Common myeloid progenitor, CD34-positive (primary cell): ENCODE results near the gene CLSTN2.

Experiments used
- CTCF ChIA-PET: fragments of 350-600 bp; sonication (Branson Sonifier 250); formaldehyde crosslinking; loops from one replicate; lab custom pipeline; 2021; ENCODE audit warnings: antibody characterized with exemption; lab: Charles Lee
- POLR2A ChIA-PET: fragments of 350-600 bp; sonication (Branson Sonifier 250); formaldehyde crosslinking; loops from one replicate; lab custom pipeline; 2021; ENCODE audit warnings: antibody characterized with exemption; lab: Charles Lee
- DNase-seq, 3 donors: peaks; one replicate each; pipeline versions ENCODE4 v3.0.0 to v3.0.0-alpha.2; 2013
- H3K27ac ChIP-seq, 2 experiments: 1 replicate in 1 of 2; 2 replicates in 1 of 2; pipeline ENCODE4 v1.7.0; 2013; ENCODE audit warnings: inconsistent platforms in 2 of 2, low read length in 2 of 2, mild to moderate bottlenecking in 2 of 2, low read depth in 1 of 2, moderate library complexity in 1 of 2; ENCODE audit not compliant: severe bottlenecking in 2 of 2, insufficient read depth in 1 of 2, poor library complexity in 1 of 2
- H3K27me3 ChIP-seq, 5 experiments: replicated peaks in 2 of 5; 1 replicate in 3 of 5; 2 replicates in 2 of 5; pipeline versions ENCODE4 v1.6.1 to v1.7.0; 2013; ENCODE audit warnings: low read length in 4 of 5, mild to moderate bottlenecking in 2 of 5, moderate library complexity in 2 of 5, inconsistent platforms in 1 of 5; ENCODE audit not compliant: insufficient read depth in 5 of 5, control insufficient read depth in 4 of 5
- H3K36me3 ChIP-seq, 4 experiments: 1 replicate in 2 of 4; 2 replicates in 2 of 4; pipeline versions ENCODE4 v1.6.1 to v1.7.0; 2013; ENCODE audit warnings: low read length in 3 of 4, control low read depth in 1 of 4, mild to moderate bottlenecking in 1 of 4; ENCODE audit not compliant: control insufficient read depth in 4 of 4, insufficient read depth in 4 of 4
- H3K4me1 ChIP-seq, 4 experiments: 1 replicate in 3 of 4; 2 replicates in 1 of 4; pipeline versions ENCODE4 v1.6.1 to v1.7.1; 2013; ENCODE audit warnings: low read length in 3 of 4, mild to moderate bottlenecking in 3 of 4, control low read depth in 1 of 4, inconsistent platforms in 1 of 4, moderate library complexity in 1 of 4; ENCODE audit not compliant: control insufficient read depth in 4 of 4, insufficient read depth in 4 of 4; ENCODE audit errors: control extremely low read depth in 1 of 4
- H3K4me3 ChIP-seq, 7 experiments: 1 replicate in 4 of 7; 2 replicates in 3 of 7; pipeline versions ENCODE4 v1.5.1 to v1.7.0; 2013; ENCODE audit warnings: mild to moderate bottlenecking in 7 of 7, low read length in 6 of 7, moderate library complexity in 6 of 7, inconsistent platforms in 2 of 7, low read depth in 2 of 7, control low read depth in 1 of 7; ENCODE audit not compliant: insufficient read depth in 4 of 7, control insufficient read depth in 1 of 7; ENCODE audit errors: extremely low read depth in 1 of 7
- H3K9me3 ChIP-seq, 5 experiments: 1 replicate in 4 of 5; 2 replicates in 1 of 5; pipeline versions ENCODE4 v1.6.1 to v1.7.1; 2013; ENCODE audit warnings: low read length in 4 of 5, mild to moderate bottlenecking in 2 of 5, inconsistent platforms in 1 of 5, low read depth in 1 of 5, moderate library complexity in 1 of 5; ENCODE audit not compliant: control insufficient read depth in 4 of 5, insufficient read depth in 2 of 5; ENCODE audit errors: control extremely low read depth in 1 of 5
- WGBS: methylation state at CpG from one replicate; pipeline ENCODE4 v1.1.5; 2013; ENCODE audit not compliant: insufficient coverage; 5-methylcytosine and 5-hydroxymethylcytosine counted together

The CLSTN2 gene

GRCh38 chr3:140062461-140062860, 127.5 kb downstream of the CLSTN2 start:
- Histone ChIP-seq H3K4me1 (no peaks in the 10 kb centered on the region), H3K36me3 (no peaks in the 10 kb centered on the region), H3K9me3 (peaks cover 0 to 2% (median 0%) of the 10 kb centered on the region in 5 experiments), H3K27ac (no peak overlapping the region), H3K4me3 (no peak overlapping the region), H3K27me3 (peaks cover 0 to 2% (median 0%) of the 10 kb centered on the region in 5 experiments)
- POLR2A ChIA-PET, result no interaction called here
- no peak for DNase-seq
- CTCF ChIA-PET, result no interaction called here

- CTCF ChIA-PET, result no interaction called here
- WGBS, result 96% methylated on average over 3 of the region's 3 CpGs
Observed at GRCh38 chr3:140067487-140067886, 132.5 kb downstream of the CLSTN2 start.

GRCh38 chr3:140068494-140069017, 133.6 kb downstream of the CLSTN2 start:
- Histone ChIP-seq H3K27me3 (no peaks in the 10 kb centered on the region), H3K36me3 (no peaks in the 10 kb centered on the region), H3K4me1 (no peaks in the 10 kb centered on the region), H3K9me3 (peaks cover 0 to 2% (median 0%) of the 10 kb centered on the region in 5 experiments), H3K4me3 (no peak overlapping the region), H3K27ac (no peak overlapping the region)
- POLR2A ChIA-PET, result no interaction called here
- DNase-seq, result no peak
- CTCF ChIA-PET, result no interaction called here

More at GRCh38 chr3:140067487-140067886, 132.5 kb downstream of the CLSTN2 start:
- no peak for DNase-seq
- no peak overlapping the region for H3K27ac ChIP-seq
- no peaks in the 10 kb centered on the region for H3K4me1 ChIP-seq
- no peaks in the 10 kb centered on the region for H3K36me3 ChIP-seq
- no peaks in the 10 kb centered on the region for H3K27me3 ChIP-seq
- POLR2A ChIA-PET, result no interaction called here
- H3K4me3 ChIP-seq, result no peak overlapping the region
- H3K9me3 ChIP-seq, result peaks cover 0 to 2% (median 0%) of the 10 kb centered on the region in 5 experiments

DNA sequence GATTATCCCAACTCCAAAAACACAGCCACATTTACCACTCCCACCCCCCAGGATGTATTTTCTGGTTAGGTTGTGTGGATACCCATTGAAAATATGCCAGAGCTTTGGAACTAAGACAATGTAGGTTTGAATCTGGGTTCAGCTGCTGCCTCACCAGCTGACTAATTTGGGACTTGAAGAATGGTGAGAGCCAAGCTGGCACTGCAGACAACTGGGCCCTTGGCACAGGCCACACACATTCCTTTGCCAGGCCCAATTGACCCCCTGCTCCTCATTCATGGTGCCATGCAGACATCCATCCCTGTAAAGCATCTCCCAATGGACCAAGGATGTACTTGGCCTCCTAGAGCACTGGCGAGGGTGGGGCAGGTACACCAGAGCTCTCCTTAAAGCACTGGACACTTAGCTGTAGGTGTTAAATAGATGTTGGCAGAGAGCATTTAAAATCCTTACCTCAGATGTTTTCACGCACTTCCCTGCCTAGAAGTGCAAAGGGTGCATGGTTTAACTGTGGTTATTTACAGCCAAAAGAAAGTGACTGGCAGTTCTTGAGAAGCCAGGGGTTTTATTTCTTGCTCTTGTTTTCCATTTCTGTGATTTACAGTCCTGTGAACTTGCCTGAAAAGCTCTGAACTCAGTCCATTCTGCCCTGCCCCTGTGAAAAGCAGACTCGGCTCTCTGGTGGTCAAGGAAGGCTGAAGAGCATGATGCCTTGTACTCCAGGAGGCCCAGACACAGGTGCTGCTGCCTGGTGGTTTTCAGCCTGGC, 138.5 kb downstream of the CLSTN2 start:
- POLR2A ChIA-PET, result no interaction called here
- no peak overlapping the region for H3K27ac ChIP-seq
- H3K4me3 ChIP-seq, result no peak overlapping the region
- H3K4me1 ChIP-seq, result no peaks in the 10 kb centered on the region
- CTCF ChIA-PET, result interaction anchor here (0.9 kb wide), 1 partner anchor 15 kb away, joined by 3 read pairs; no protein-coding TSS in a partner anchor
- WGBS, result 85% methylated on average over 2 of the region's 3 CpGs
- no peaks in the 10 kb centered on the region for H3K36me3 ChIP-seq
- no peaks in the 10 kb centered on the region for H3K9me3 ChIP-seq
- DNase-seq, result no peak
- H3K27me3 ChIP-seq, result no peaks in the 10 kb centered on the region

GRCh38 chr3:140076552-140076951, 141.6 kb downstream of the CLSTN2 start:
- 100% methylated on average over 2 of the region's 3 CpGs for WGBS
- POLR2A ChIA-PET, result no interaction called here
- CTCF ChIA-PET, result interaction anchor here (1.7 kb wide), 1 partner anchor 11 kb away, joined by 6 read pairs; no protein-coding TSS in a partner anchor
- Histone ChIP-seq H3K9me3 (peaks cover 0 to 2% (median 0%) of the 10 kb centered on the region in 5 experiments), H3K4me3 (no peak overlapping the region), H3K4me1 (no peaks in the 10 kb centered on the region), H3K27me3 (no peaks in the 10 kb centered on the region), H3K27ac (no peak overlapping the region), H3K36me3 (no peaks in the 10 kb centered on the region)
- no peak for DNase-seq

- H3K9me3 ChIP-seq, result peaks cover 0 to 2% (median 0%) of the 10 kb centered on the region in 5 experiments
- CTCF ChIA-PET, result interaction anchor here (1.2 to 1.7 kb wide), 2 partner anchors 10 to 649 kb away, joined by 3 to 6 read pairs; no protein-coding TSS in a partner anchor
- POLR2A ChIA-PET, result no interaction called here
- H3K36me3 ChIP-seq, result no peaks in the 10 kb centered on the region
- WGBS, result 100% methylated on average over 1 of the region's 3 CpGs
- DNase-seq, result no peak
- H3K27ac ChIP-seq, result no peak overlapping the region
- no peak overlapping the region for H3K4me3 ChIP-seq
- no peaks in the 10 kb centered on the region for H3K4me1 ChIP-seq
- H3K27me3 ChIP-seq, result peaks cover 0 to 4% (median 0%) of the 10 kb centered on the region in 5 experiments
Observed at GRCh38 chr3:140077406-140077805, 142.4 kb downstream of the CLSTN2 start.

DNA sequence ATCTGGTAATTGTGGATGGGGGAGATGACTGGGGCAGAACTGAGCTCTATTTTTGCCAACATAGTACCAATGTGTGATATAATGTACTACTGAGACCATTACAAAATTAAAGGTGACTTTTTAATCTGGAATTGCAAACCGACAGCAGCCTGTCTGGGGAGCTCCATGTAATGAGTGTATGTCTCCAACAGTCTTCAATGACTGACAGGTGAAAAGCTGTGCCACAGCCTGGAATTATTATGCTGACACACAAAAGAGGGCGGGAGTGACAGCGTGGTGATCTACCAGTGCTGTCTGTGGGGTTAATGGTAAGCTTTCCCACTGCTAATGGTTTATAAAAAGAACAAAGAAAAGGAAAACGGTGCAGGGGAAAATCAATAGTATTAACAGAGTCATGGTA, 143.4 kb downstream of the CLSTN2 start:
- DNase-seq, result no peak
- CTCF ChIA-PET, result interaction anchor here (1.2 to 1.7 kb wide), 2 partner anchors 9 to 650 kb away, joined by 3 to 6 read pairs; no protein-coding TSS in a partner anchor
- peaks cover 0 to 2% (median 0%) of the 10 kb centered on the region in 5 experiments for H3K9me3 ChIP-seq
- H3K27ac ChIP-seq, result no peak overlapping the region
- no peaks in the 10 kb centered on the region for H3K4me1 ChIP-seq
- H3K27me3 ChIP-seq, result peaks cover 0 to 4% (median 0%) of the 10 kb centered on the region in 5 experiments
- no peak overlapping the region for H3K4me3 ChIP-seq
- no peaks in the 10 kb centered on the region for H3K36me3 ChIP-seq
- WGBS, result 93% methylated on average over 4 of the region's 4 CpGs
- POLR2A ChIA-PET, result no interaction called here
